ENCODE results near the gene MEGF10.

GRCh38 chr5:127320032-127320965 is 29.7 kb downstream of the MEGF10 start:
- TF ChIP-seq CTCF (IDR thresholded peaks at IDR 0.05; ENCODE audit: low read depth, low read length) (no peak), EZH2phosphoT487 (IDR thresholded peaks at IDR 0.05; ENCODE audit: low read depth) (no peak)
